GM18858 (cell line): ENCODE data around the gene AQP12B.
"Not testable (repeated sequence)": the region's sequence is repeated elsewhere in the genome, so short reads cannot be mapped to it uniquely, and the experiment has no call there.

Experiments used
- ATAC-seq: cut with Tn5 transposase; IDR thresholded peaks from one replicate; pipeline ENCODE4 v1.9.1; 2021; ENCODE audit not compliant: unreplicated experiment

Gene AQP12B

GRCh38 chr2:240685771-240686371 lies 3.2 kb upstream of the AQP12B start:
- no peak for ATAC-seq

- ATAC-seq = not testable (repeated sequence)
Observed at GRCh38 chr2:240683980-240684728, 1.5 kb upstream of the AQP12B start.

- not testable (repeated sequence) for ATAC-seq
Observed at GRCh38 chr2:240683329-240683979, 769 bp upstream of the AQP12B start.

GRCh38 chr2:240680185-240680584 lies 2.5 kb downstream of the AQP12B start:
- not testable (repeated sequence) for ATAC-seq

DNA sequence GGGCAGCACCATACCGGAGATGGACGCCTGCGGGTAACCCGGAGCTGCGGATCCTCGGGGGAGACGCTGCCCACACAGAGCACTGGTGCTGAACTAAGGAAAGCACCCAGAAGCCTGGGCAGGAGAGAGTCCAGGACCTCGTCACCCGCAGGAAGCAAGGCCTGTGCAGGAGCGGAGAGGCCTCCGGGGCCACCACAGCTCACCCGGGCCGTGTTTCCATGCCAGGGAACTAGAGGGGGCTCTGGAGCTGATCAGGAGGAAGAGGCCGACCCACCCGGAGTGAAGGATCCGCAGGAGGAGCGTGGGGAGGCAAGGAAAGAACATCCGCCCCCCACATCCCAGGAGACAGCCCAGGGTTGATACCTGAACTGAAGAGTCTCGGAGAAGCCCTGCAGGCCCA lies 3.8 kb downstream of the AQP12B start:
- not testable (repeated sequence) for ATAC-seq

GRCh38 chr2:240678043-240678442 lies 4.6 kb downstream of the AQP12B start:
- not testable (repeated sequence) for ATAC-seq

- ATAC-seq = not testable (repeated sequence)
Observed at GRCh38 chr2:240675345-240675744, 7.3 kb downstream of the AQP12B start.

DNA sequence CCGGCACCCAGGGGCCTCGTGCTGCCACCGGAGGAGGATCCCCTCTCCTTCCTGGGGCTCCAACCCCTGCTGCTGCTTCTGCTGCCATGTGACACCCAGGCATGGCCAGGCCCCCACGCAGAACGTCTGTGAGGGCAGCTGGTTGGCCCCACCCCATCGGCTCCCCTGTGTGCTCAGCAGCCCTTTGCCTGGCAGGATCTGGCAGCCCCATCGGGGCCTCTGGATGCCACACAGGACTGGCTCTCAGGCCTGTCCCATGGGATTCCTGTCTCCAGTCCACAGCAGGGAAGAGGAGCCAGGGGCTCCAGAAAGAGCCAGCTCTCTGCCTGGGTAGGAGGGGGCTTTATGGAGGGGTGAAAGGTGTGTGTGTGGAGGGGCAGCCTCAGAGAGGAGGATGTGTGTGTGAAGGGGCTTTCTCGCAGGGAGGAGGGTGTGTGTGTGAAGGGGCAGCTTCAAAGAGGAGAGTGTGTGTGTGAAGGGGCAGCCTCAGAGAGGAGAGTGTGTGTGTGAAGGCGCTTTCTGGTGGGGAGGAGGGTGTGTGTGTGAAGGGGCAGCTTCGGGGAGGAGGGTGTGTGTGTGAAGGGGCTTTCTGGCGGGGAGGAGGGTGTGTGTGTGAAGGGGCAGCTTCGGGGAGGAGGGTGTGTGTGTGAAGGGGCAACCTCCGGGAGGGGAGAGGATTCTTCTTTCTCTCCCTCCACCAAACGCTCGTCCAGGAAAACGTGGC lies 8.1 kb downstream of the AQP12B start:
- not testable (repeated sequence) for ATAC-seq

DNA sequence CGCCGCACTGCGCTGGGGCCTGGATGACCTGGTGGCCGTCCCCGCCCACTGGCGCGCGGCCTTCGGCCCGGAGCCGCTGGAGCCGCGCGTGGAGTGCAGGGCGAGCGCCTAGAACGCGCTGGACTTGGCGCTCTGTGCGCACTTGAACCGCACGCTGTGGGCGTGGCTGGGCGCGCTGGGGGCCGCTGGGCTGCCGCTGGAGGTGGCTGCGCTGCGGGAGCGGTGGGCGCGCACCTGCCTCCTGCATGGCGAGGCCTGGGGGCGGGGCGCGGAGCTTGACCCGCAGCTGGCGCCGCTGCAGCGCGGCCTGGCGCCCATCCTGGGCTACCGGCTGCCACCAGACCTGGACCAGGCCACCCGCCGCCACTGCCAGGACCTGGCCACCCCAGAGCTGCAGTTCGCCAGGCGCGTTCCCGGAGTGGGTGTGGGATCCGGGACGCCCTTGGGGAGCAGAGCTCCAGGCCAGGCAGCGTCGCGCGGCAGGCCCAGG lies 9.9 kb downstream of the AQP12B start:
- no peak for ATAC-seq

DNA sequence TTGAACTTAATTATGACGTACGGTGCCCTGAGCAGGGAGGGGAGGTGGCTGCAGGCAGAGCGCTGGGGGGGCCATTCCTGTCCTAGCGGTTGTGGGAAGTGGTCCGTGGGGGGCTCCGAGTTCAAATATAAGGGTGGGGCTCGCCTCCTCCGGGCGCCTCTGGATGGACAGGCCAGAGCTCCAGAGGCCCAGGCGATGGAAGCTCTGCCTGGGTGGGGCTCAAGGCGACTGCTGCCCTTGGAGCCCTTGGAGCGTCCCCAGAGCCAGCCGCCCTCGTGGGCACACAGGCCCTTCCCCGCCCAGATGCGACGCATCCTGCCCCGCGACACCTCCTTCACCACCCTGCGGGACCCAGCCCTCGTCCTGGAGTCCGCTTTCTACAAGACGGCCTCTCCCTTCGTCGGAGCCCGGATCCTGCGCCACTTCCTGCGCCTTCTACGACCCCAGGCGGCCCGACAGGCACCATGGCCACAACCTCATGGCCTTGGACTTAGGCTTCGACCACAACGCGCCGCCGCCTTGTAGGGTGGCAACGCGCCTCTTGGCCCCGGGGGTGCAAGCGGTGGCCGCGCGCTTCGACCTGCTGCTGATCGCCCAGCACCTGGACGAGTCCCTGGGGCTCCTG lies 10.5 kb downstream of the AQP12B start:
- ATAC-seq = no peak

DNA sequence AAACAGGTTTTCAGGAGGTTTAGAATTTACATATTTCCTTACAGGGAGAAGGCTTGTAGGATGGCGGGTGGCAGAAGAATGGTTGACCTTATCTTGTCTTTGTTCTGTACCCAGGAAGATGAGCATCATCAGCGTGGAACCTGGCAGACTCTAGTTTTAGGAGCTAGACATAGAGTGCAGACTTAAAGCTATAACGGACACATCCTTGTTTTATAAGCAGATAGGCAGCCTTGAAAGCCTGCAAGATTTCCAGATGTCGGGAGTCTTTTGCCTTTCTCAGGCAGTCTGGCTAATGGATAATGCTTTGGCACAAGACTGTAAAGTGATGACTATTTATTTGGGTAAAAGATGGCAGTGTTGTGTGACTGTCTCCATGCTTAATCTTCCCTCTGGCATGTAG lies 11.7 kb downstream of the AQP12B start:
- ATAC-seq = no peak

DNA sequence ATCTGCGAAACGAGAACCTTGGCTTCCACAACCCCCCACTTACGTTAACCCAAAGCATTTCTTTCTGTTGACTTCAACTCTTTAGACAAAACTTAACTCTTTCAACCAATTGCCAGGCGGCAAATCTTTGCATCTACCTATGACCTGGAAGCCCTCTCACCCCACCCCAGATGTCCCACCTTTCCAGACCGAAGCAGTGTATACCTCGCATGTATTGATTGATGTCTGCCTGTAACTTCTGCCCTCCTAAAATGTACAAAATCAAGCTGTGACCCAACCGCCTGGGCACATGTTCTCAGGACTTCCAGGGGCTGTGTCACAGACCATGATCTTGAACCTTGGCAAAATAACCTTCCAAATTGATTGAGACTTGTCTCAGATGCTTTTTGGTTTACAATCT lies 12.3 kb downstream of the AQP12B start:
- ATAC-seq = no peak

DNA sequence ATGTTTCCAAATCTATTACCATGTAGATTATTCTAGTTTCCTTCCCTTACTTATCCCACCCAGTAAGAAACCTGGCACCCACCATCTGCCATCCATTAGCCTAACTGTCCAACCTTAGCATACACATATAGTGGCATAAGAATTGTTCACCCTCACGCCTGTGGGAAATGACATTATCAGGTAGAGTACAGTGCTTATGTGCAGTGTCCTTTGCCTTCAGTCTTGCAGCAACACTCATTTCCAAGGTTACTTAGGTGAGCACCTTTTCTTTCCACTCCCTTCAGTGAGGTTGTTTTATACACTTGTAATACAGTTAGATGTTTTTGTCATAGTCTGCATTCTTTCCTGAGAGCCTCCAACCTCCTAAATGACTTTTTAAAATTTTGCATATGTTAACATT lies 18.1 kb downstream of the AQP12B start:
- no peak for ATAC-seq

GRCh38 chr2:240663546-240664190 lies 19.0 kb downstream of the AQP12B start:
- no peak for ATAC-seq

DNA sequence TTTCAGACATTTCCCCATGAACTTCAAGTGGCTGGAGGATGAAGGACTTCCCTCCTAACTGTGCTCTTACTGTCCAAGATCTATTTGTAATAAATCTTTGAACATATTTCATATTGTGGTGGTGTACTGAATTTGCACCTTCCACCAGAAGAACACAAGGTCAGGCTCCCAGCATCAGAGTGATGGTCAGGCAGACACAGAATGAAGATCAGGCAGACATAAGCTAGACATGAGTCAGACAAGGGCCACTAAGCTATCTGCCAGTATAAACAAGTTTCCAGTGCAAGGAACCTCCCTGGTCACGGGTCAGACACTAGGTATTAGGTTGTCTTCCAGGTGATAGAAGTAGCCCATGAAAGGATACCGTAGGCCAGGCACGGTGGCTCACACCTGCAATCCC lies 20.0 kb downstream of the AQP12B start:
- ATAC-seq = no peak

GRCh38 chr2:240659883-240660282 lies 22.8 kb downstream of the AQP12B start:
- ATAC-seq = not testable (repeated sequence)

GRCh38 chr2:240655931-240656886 lies 26.5 kb downstream of the AQP12B start:
- no peak for ATAC-seq

- no peak for ATAC-seq
Observed at GRCh38 chr2:240651185-240651584, 31.5 kb downstream of the AQP12B start.

GRCh38 chr2:240650254-240650965 lies 32.3 kb downstream of the AQP12B start:
- ATAC-seq = no peak
